Fibroblast of the aortic adventitia (primary cell): ENCODE measurements around the gene LMAN1L. TPM values are rescaled to one million over a fixed set of nuclear protein-coding genes. Genes with fewer than 3 reads are reported as not detected.

ENCODE experiments used
- DNase-seq: peaks from one replicate; pipeline ENCODE4 v3.0.0-alpha.2; 2010; ENCODE audit warnings: low read depth
- H3K4me3 ChIP-seq: 2 replicates; pipeline ENCODE4 v1.5.1; 2011; ENCODE audit warnings: low read depth, mild to moderate bottlenecking, control low read depth, low read length, moderate library complexity
- CTCF ChIP-seq: IDR thresholded peaks from 2 replicates; pipeline ENCODE4 v1.5.1; 2011; ENCODE audit warnings: mild to moderate bottlenecking, low read length, control low read depth, inconsistent platforms; ENCODE audit not compliant: insufficient read depth
- total RNA-seq: library from RNA; depleted of rRNA; stranded (reverse); fragments of >200 nt; gene quantifications from 2 replicates; pipeline ENCODE4 v1.2.3, GENCODE V29; 2012; ENCODE audit warnings: low replicate concordance

The LMAN1L gene
- total RNA-seq, 1 donor = not detected

DNA sequence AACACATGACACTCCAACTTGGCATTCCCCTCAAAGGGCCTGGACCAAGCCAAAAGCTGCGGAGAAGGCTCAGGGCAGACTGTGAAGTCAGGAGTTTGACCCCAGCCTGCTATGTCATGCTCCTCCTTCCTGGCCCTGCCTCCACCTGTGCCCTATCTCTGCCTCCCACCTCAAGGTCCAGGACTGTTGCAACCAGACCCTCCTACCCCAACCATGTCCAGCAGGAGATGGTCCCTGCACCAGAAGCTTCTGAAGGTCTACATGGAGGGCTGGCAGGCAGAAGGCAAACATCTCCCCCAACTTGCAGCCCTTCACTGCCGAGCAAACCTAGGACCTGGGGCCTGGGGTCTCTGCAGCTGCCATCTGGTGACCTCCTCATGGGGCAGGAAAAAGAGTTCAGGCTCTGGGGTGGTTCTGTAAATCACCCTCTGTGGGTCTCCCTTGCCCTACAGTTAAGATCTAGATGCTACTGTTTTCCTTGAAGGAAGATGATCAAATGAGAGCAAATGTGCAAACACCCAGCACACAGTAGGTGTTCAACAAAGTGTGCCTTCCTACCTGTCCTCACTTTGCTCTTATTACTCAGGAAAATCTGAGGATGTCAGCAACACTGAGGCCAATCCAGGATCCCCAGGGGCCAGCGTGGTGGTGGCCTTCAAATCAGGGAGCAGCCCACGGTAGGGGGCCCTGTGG, 42.3 kb upstream of the LMAN1L start:
- H3K4me3 ChIP-seq = no peak overlapping the region
- DNase-seq = no peak
- TF ChIP-seq CTCF = no peak

DNA sequence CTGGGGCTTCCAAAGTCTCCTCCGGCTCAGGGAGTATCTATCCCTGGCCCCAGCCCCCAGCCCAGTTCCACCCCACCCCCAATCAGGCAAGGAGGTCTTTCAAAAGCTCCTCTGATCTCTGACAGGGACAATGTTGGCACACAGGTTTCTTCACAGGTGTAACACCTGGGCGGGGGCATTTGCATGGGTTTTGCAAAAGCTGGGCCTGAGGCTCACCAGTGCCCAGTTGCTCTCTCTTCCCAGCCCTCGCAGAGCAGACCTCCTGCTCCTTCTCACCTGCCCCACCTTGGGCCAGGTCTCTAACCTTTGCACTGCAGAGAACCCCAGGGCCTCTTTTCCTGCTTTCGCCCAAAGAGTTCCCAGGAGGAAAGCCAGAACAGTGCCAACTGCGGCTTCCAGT, 39.3 kb upstream of the LMAN1L start:
- no peak overlapping the region for H3K4me3 ChIP-seq
- no peak for TF ChIP-seq CTCF
- no peak for DNase-seq

DNA sequence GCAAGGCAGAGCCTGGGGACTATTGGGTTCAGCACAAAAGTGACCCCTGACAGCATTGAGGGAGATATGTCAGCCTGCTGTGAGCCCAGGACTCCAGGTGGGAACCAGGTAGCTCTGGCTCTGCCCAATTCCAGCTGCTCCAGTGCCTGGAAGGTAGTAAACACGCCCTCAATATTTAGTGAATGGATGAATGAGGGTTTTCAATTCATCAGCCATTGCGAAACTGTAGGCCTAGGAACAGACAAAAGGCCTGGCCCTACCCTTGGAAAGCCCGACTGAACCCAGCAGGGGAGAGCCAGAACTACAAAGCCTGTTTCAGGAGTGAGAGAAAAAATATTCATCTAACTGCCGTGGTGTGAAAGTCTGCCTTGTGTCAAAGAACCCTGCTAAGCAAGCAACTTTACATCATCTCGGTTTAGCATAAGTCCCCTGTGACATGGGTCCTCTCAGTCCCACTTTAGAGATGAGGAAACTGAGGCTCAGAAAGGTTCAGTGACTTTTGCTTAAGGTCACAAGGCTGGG, 38.8 kb upstream of the LMAN1L start:
- no peak for DNase-seq
- H3K4me3 ChIP-seq = no peak overlapping the region
- TF ChIP-seq CTCF = no peak

GRCh38 chr15:74775132-74775562, 37.5 kb upstream of the LMAN1L start:
- no peak for DNase-seq
- no peak overlapping the region for H3K4me3 ChIP-seq
- no peak for TF ChIP-seq CTCF

- no peak for DNase-seq
- H3K4me3 ChIP-seq = no peak overlapping the region
- TF ChIP-seq CTCF = no peak
These were observed 36.7 kb upstream of the LMAN1L start for GRCh38 chr15:74775894-74776293.

- H3K4me3 ChIP-seq = no peak overlapping the region
- no peak for DNase-seq
- TF ChIP-seq CTCF = no peak
These were observed 35.5 kb upstream of the LMAN1L start for GRCh38 chr15:74776821-74777768.
